PC-9 (cell line): Measurements from ENCODE around the gene CASQ1.

Source experiments
- EZH2 ChIP-seq: fragments of 200-600 bp; sonication (generic); IDR thresholded peaks from 2 replicates; pipeline ENCODE4 v1.8.0; 2017; ENCODE audit warnings: antibody characterized with exemption, low read depth
- TF ChIP-seq, protein P1 (sequence below): fragments of 200-600 bp; sonication (generic); conservative IDR thresholded peaks from 2 replicates; pipeline ENCODE4 v1.6.1; 2017; ENCODE audit warnings: mixed run types, antibody characterized with exemption, mild to moderate bottlenecking, moderate library complexity

GRCh38 chr1:160227034-160227433, 36.7 kb downstream of the CASQ1 start:
- TF ChIP-seq, protein P1, sequence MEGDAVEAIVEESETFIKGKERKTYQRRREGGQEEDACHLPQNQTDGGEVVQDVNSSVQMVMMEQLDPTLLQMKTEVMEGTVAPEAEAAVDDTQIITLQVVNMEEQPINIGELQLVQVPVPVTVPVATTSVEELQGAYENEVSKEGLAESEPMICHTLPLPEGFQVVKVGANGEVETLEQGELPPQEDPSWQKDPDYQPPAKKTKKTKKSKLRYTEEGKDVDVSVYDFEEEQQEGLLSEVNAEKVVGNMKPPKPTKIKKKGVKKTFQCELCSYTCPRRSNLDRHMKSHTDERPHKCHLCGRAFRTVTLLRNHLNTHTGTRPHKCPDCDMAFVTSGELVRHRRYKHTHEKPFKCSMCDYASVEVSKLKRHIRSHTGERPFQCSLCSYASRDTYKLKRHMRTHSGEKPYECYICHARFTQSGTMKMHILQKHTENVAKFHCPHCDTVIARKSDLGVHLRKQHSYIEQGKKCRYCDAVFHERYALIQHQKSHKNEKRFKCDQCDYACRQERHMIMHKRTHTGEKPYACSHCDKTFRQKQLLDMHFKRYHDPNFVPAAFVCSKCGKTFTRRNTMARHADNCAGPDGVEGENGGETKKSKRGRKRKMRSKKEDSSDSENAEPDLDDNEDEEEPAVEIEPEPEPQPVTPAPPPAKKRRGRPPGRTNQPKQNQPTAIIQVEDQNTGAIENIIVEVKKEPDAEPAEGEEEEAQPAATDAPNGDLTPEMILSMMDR: no peak
- TF ChIP-seq EZH2: no peak
